GM12872 (cell line): ENCODE measurements around the gene PUS7.
A peak's percentile ranks its signal among the peaks of the same experiment; 100 is the strongest.

Experiments used
- CTCF ChIP-seq: IDR thresholded peaks from 3 replicates; pipeline ENCODE4 v1.5.1; 2011; ENCODE audit warnings: low read depth, mild to moderate bottlenecking, low read length, moderate library complexity; ENCODE audit not compliant: insufficient read depth

Gene PUS7

GRCh38 chr7:105531792-105532671 is 10.0 kb upstream of the PUS7 start, which contains the start of gene RINT1:
Gene RINT1 (plus strand): TSS chr7:105532201. CDS start chr7:105532316, 115 bp downstream.
- peak; percentile 85 for TF ChIP-seq CTCF

- TF ChIP-seq CTCF: no peak
Observed at GRCh38 chr7:105530546-105530945, 8.5 kb upstream of the PUS7 start.

- TF ChIP-seq CTCF: no peak
Observed at GRCh38 chr7:105530126-105530525, 8.1 kb upstream of the PUS7 start.

- TF ChIP-seq CTCF: no peak
Observed at GRCh38 chr7:105524840-105525239, 2.8 kb upstream of the PUS7 start.

- no peak for TF ChIP-seq CTCF
Observed at GRCh38 chr7:105521027-105521716, 899 bp downstream of the PUS7 start.

- TF ChIP-seq CTCF: no peak
Observed at GRCh38 chr7:105519353-105519752, 2.7 kb downstream of the PUS7 start.

- no peak for TF ChIP-seq CTCF
Observed at GRCh38 chr7:105512926-105513526, 9.0 kb downstream of the PUS7 start.
